ENCODE data around the gene CPEB1.

DNA sequence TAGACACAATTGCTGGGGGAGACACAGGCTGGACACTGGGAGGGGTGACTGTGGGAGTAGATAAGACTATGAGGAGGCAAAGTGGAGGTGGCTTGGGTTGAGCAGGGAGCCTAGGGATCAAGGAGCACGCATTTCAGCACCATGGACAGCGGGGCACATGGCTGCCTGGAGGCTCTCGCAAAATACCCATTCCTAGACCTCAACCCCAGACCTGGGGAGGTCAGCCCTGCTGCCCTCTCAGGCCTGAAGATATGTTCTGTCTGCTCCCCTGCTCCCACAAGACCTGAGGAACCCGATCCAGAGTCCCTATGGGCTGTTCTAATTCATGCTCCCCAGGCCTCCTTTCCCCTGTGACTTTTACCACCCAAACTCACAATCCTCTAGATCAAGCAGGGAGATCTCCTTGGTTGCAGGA lies 16.0 kb upstream of the CPEB1 start:
- TF ChIP-seq, protein P1, sequence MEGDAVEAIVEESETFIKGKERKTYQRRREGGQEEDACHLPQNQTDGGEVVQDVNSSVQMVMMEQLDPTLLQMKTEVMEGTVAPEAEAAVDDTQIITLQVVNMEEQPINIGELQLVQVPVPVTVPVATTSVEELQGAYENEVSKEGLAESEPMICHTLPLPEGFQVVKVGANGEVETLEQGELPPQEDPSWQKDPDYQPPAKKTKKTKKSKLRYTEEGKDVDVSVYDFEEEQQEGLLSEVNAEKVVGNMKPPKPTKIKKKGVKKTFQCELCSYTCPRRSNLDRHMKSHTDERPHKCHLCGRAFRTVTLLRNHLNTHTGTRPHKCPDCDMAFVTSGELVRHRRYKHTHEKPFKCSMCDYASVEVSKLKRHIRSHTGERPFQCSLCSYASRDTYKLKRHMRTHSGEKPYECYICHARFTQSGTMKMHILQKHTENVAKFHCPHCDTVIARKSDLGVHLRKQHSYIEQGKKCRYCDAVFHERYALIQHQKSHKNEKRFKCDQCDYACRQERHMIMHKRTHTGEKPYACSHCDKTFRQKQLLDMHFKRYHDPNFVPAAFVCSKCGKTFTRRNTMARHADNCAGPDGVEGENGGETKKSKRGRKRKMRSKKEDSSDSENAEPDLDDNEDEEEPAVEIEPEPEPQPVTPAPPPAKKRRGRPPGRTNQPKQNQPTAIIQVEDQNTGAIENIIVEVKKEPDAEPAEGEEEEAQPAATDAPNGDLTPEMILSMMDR (IDR thresholded peaks at IDR 0.05), result no peak
- no peak for TF ChIP-seq POLR2AphosphoS5 (IDR thresholded peaks at IDR 0.05; ENCODE audit: insufficient read depth in 1 of 2, low read depth in 1 of 2)
